ENCODE results near the gene PRDX4.
"Not testable (repeated sequence)": the region's sequence is repeated elsewhere in the genome, so short reads cannot be mapped to it uniquely, and the experiment has no call there.

Gene PRDX4

GRCh38 chrX:23673108-23673507 is 5.8 kb downstream of the PRDX4 start:
- DNase-seq (ENCODE audit: extremely low read depth, insufficient read length): no peak
- no peak for TF ChIP-seq CTCF (IDR thresholded peaks at IDR 0.05; ENCODE audit: insufficient read depth, low read length, poor library complexity, severe bottlenecking)
- Histone ChIP-seq H3K36me3 (ENCODE audit: control insufficient read depth, insufficient read depth, low read length) (no peaks in the 10 kb centered on the region), H3K4me3 (replicated peaks; ENCODE audit: low read depth, low read length) (no peak overlapping the region), H3K27me3 (replicated peaks; ENCODE audit: control insufficient read depth, insufficient read depth, low read length) (no peaks in the 10 kb centered on the region)

- not testable (repeated sequence) for H3K4me3 ChIP-seq (replicated peaks; ENCODE audit: low read depth, low read length); DNase-seq (ENCODE audit: extremely low read depth, insufficient read length); H3K36me3 ChIP-seq (ENCODE audit: control insufficient read depth, insufficient read depth, low read length); H3K27me3 ChIP-seq (replicated peaks; ENCODE audit: control insufficient read depth, insufficient read depth, low read length)
Observed at GRCh38 chrX:23676486-23676885, 9.2 kb downstream of the PRDX4 start.

GRCh38 chrX:23692166-23692565 is 24.9 kb downstream of the PRDX4 start:
- no peak for DNase-seq (ENCODE audit: extremely low read depth, insufficient read length)
- no peak for TF ChIP-seq CTCF (IDR thresholded peaks at IDR 0.05; ENCODE audit: insufficient read depth, low read length, poor library complexity, severe bottlenecking)
- Histone ChIP-seq H3K4me3 (replicated peaks; ENCODE audit: low read depth, low read length) (no peak overlapping the region), H3K27me3 (replicated peaks; ENCODE audit: control insufficient read depth, insufficient read depth, low read length) (no peaks in the 10 kb centered on the region), H3K36me3 (ENCODE audit: control insufficient read depth, insufficient read depth, low read length) (no peaks in the 10 kb centered on the region)

GRCh38 chrX:23694606-23695005 is 27.3 kb downstream of the PRDX4 start:
- Histone ChIP-seq H3K27me3 (replicated peaks; ENCODE audit: control insufficient read depth, insufficient read depth, low read length) (no peaks in the 10 kb centered on the region), H3K4me3 (replicated peaks; ENCODE audit: low read depth, low read length) (no peak overlapping the region), H3K36me3 (ENCODE audit: control insufficient read depth, insufficient read depth, low read length) (no peaks in the 10 kb centered on the region)
- TF ChIP-seq CTCF (IDR thresholded peaks at IDR 0.05; ENCODE audit: insufficient read depth, low read length, poor library complexity, severe bottlenecking): peak; percentile 59
- no peak for DNase-seq (ENCODE audit: extremely low read depth, insufficient read length)

GRCh38 chrX:23699636-23700194 is 32.4 kb downstream of the PRDX4 start:
- no peak for TF ChIP-seq CTCF (IDR thresholded peaks at IDR 0.05; ENCODE audit: insufficient read depth, low read length, poor library complexity, severe bottlenecking)
- no peak overlapping the region for H3K4me3 ChIP-seq (replicated peaks; ENCODE audit: low read depth, low read length)
- DNase-seq (ENCODE audit: extremely low read depth, insufficient read length): no peak
- no peaks in the 10 kb centered on the region for H3K36me3 ChIP-seq (ENCODE audit: control insufficient read depth, insufficient read depth, low read length)
- H3K27me3 ChIP-seq (replicated peaks; ENCODE audit: control insufficient read depth, insufficient read depth, low read length): no peaks in the 10 kb centered on the region

- Histone ChIP-seq H3K36me3 (ENCODE audit: control insufficient read depth, insufficient read depth, low read length) (no peaks in the 10 kb centered on the region), H3K4me3 (replicated peaks; ENCODE audit: low read depth, low read length) (no peak overlapping the region), H3K27me3 (replicated peaks; ENCODE audit: control insufficient read depth, insufficient read depth, low read length) (no peaks in the 10 kb centered on the region)
- no peak for DNase-seq (ENCODE audit: extremely low read depth, insufficient read length)
- TF ChIP-seq CTCF (IDR thresholded peaks at IDR 0.05; ENCODE audit: insufficient read depth, low read length, poor library complexity, severe bottlenecking): no peak
Observed at GRCh38 chrX:23704673-23705206, 37.4 kb downstream of the PRDX4 start.
